Mammary epithelial cell (primary cell): Measurements from ENCODE around the gene DCHS2.

Source experiments
- CTCF ChIP-seq, 2 donors: IDR thresholded peaks in 1 of 2; conservative IDR thresholded peaks in 1 of 2; 2 replicates each; pipeline ENCODE4 v1.5.1; 2011 to 2012; ENCODE audit warnings: inconsistent platforms in 2 of 2, low read length in 2 of 2, mild to moderate bottlenecking in 2 of 2, control low read depth in 1 of 2, low read depth in 1 of 2; ENCODE audit not compliant: insufficient read depth in 1 of 2; ENCODE audit errors: extremely low read depth in 1 of 2
- EZH2 ChIP-seq: IDR thresholded peaks from 2 replicates; pipeline ENCODE4 v1.6.1; 2012; ENCODE audit warnings: low read length, inconsistent platforms, borderline replicate concordance

GRCh38 chr4:154390324-154390723, 101.3 kb downstream of the DCHS2 start:
- TF ChIP-seq CTCF (conservative IDR thresholded peaks at IDR 0.05 in 1 of 2, IDR thresholded peaks at IDR 0.05 in 1 of 2; ENCODE audit: extremely low read depth in 1 of 2, insufficient read depth in 1 of 2, low read depth in 1 of 2, low read length in 2 of 2) (no peak), EZH2 (no peak)
